HG02642 (cell line): Measurements from ENCODE around the gene HSPG2.
"Not testable (repeated sequence)": the region's sequence is repeated elsewhere in the genome, so short reads cannot be mapped to it uniquely, and the experiment has no call there.

Experiments used
- ATAC-seq: cut with Tn5 transposase; IDR thresholded peaks from one replicate; pipeline ENCODE4 v1.9.1; 2021; ENCODE audit warnings: mild to moderate bottlenecking; ENCODE audit not compliant: unreplicated experiment, poor library complexity

HSPG2 gene

DNA sequence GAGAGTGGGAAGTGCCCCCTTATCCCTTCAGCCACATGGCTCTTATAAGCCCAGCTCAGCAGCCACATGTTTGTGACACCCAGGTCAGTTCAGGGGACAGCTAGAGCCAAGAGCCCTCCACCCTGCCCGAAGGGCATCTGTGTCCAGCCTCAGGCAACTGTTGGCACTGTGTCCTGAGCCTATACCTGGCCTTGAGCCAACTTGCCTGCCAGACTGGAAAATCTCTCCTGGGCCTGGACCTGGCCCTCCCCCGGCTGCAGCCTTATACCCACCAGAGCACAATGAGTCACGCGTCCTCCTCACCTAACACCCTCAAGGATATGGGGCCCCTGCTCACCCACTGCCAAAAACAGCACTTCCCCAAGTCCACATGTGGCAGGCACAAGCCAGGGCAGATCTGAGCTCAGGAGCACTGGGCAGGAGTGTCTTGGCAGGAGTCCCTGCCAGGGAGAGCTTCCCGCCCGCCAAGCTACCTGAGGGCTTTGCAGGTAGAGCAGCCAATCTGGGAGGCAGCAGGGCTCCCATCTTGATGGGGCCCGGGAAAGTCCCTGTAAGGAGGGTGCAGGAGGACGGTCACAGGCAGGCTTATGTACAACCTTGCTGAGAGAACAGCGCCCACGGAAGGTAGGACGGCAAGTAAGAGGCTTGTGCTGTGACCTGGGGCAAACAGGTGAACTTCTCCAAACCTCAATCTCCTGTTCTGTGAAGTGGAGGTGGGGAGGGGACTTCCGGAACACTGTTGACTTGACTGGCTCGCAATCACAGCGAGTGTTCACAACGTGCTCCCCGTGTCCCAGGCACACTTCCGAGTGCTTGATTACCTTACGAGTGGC is 19.8 kb upstream of the HSPG2 start:
- ATAC-seq = no peak

DNA sequence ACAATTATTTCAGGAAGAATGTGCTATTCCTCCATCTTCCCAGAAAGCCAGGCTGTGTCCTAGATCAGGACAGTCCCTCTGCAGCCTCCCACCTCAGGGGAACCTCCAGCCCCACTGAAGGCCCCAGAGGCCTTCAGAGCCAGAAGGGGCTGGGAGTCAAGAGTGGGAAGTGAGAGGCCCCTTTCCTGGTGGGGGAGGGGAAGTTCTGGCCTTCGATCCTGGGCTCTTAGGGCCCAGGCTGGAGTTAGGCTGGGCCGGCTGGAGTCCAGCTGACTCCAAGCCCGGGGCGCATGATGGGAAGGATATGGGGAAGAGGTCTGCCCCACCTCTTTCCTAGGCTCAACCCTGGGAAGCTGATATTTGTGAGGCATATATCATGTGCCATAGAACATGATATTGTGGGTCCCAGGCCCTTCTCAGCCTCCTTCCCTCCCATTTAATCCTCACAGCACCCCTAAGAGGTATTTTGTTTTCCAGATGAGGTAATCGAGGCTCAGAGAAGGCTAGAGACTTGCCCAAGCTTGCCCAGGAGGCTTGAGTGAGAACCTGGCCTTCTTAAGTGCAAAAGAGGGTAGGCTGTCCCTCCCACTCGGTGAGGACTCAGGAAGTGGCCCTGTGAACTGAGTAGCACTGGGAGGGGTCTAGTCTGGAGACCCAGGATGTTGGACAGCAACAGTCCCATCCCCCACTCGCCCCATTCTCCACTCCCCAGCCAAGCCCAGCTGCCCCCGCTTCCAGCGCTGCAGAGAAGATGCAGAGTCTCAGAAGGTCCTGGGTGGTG is 18.6 kb upstream of the HSPG2 start:
- no peak for ATAC-seq

DNA sequence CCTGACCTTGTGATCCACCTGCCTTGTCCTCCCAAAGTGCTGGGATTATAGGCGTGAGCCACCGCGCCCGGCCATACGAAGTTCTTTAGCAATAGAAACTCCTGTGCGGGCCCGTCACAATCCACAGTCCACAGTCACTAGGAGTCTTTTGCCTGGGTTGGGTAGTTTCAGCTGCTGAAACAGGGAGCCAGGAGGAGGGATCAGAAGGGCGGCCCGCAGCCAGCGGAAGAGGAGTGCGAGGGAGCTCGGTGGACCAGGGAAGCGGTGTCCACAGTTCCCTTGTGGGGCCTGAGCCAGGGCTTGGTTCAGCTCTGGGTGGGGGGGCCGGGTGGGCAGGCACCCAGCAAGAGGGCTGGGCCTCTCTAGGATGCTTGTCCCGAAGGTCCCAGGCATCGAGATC is 17.9 kb upstream of the HSPG2 start:
- ATAC-seq = no peak

DNA sequence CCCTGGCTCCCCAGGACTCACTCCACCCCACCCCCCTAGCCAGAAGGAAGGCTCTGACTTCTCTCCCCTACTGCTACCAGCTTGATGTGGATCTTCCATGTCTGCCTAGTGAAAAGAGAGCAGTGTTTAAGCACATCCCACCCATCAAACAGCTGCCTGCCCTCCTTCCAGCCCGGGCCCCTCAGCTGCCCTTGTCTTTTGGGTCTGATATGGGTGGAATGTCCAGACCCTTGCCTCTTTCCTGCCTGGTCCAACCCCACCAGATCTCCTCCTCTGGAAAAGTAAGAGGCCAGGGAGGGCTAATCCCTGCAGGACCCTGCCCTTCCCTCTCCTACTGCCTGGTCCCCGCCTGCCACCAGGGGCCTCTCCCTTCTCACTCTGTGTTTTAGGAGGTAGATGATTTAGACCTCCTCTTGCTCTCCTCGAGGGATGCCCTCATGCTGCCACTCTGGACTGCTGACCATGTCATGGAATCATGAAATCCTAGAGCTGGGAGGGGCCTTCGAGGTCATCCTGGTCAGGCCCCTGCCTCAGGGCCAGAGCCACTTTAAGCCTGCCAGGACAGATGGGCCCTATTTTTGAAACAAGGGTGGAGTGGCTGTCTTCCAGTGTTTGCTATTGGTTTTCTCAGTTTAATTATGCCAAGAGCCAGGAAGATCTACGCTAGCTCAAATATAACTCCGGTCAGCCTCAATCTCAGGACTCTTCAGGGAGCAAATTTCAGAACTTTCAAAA is 15.8 kb upstream of the HSPG2 start:
- ATAC-seq = no peak

DNA sequence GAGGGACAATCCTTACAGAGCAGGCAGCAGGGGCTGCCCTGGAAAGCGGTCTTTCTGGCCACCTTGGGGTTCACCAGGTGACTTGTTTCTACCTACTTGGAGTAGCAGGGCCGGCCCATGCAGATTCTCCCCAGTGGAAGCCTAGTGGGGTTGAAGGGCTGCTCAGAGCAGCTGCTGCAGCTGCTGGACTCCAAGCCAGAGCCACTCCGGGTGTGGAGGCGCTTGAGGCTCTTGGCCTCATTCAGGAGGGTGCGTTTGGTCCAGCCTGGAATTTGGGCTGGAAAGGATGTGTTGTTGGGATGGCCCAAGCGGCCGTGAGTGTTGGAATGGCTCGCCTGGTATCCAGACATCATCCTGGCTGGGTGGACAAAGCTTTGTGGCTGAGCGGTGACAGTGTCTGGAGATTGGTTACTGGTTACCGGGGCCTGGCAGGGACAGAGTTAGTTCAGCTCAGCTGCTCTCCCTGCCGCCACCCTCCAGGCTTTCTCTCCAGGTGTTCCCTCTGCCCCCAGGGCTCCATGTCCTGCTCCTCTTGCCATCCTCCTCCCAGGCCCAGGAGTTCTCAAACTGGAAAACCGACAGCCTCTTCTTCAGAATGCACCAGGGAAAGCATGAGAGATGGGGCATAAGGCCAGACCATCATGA is 14.2 kb upstream of the HSPG2 start:
- ATAC-seq = no peak

DNA sequence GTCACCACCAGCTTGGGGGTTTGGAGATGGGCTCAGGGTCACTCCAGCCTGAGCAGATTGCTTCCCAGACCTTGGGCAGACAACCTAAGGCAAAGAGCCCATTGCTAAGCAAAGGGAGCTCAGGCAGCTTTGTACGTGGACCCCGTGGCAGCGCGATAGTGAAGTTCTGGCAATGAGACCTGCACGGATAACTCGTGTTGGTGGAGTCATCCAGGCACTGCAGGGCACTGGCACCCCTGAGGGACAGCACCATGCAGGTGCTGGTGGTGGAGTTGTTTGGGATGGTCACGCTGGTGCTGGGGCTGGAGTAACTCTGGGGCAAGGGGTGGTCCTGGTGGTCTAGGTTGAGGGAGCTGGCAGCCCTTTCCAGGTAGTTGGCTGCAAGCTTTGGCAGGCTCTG is 13.6 kb upstream of the HSPG2 start:
- ATAC-seq = no peak

DNA sequence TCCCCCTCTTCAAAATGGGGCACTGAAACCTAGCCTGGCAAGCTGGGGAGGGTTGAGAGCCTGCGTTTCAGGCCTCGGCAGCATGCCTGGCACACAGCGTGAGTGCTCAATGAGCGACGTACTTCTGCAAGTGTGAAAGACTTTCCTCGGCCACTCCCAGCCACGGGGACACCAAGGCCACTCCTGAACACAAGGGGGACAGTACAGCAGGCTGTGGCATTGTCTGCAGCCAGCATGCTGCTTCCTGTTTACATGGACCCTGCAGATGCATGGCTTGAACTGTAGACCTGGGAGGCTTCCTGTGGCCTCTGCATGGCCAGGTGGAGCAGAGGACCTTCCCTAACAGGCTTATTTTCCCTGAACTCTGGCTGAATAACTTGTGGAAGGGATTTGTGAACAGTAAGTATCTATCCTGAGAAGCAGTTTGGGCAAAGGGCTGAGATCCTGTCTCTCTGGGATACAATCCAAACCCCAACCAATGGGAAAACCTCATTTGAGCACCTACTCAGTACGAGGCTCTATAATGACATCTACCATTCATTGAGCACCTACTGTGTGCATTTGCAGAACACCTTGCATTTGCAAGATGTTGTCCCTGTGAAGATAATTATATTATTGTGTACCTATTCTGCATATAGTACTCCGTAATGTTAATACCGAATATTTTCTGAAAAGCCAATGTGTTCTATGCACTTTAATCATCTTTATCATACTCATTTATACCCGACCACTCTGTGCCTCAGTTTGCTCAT is 9.9 kb upstream of the HSPG2 start:
- no peak for ATAC-seq

DNA sequence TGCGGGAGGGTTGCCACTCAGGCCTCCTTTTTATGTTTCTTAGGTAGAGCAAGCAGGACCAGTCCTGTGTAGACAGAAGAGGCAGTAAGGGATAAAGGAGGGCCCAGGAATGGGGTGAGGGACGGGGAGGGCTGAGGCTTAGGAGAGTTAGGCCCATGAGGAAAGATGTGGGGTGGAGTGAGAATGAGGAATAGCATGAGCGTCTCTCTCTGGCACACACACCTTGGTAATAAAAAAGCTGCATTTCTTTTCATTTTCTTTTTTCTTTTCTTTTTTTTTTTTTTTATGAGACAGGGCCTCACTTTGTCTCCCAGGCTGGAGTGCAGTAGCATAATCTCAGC is 7.6 kb upstream of the HSPG2 start:
- no peak for ATAC-seq

DNA sequence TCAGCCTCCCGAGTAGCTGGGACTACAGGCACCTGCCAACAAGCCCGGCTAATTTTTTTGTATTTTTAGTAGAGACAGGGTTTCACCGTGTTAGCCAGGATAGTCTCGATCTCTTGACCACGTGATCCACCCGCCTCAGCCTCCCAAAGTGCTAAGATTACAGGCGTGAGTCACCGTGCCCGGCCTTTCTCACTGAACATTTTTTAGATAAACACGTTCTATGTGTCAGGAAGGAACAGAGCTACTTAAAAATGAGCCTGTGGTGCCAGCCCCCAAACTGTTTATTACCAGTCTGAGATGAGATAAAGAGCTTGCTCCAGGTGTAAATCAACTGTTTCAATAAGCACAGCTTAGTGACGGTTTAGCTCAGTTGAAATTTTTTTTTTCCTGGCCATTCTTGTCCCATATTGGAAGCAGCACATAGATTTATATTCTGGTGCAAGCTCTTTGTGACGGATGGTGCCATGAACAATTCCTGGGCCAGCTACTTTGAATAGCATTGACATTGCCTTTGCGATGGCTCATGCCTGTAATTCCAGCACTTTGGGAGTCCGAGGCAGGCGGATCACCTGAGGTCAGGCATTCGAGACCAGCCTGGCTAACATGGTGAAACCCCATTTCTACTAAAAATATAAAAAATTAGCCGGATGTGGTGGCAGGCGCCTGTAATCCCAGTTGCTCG is 6.0 kb upstream of the HSPG2 start:
- ATAC-seq = not testable (repeated sequence)

DNA sequence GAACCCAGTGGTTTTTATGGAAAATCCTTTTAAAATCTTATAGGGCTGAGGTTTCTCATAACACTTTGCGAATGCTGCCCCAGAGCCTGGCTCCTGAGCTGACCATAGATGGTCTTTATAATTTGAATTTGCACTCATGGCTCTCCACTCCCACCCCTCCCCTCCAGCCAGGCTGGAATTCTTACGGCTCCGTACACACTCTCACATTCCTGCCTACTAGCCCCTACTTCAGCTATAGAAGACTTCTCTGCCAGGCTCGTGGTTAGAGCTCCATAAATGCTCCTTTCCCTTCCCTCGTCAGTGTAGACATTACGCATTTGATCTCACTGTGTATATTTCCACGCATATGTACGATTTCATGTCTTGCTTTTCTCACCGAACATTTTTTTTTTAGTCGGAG is 5.4 kb upstream of the HSPG2 start:
- ATAC-seq = no peak

DNA sequence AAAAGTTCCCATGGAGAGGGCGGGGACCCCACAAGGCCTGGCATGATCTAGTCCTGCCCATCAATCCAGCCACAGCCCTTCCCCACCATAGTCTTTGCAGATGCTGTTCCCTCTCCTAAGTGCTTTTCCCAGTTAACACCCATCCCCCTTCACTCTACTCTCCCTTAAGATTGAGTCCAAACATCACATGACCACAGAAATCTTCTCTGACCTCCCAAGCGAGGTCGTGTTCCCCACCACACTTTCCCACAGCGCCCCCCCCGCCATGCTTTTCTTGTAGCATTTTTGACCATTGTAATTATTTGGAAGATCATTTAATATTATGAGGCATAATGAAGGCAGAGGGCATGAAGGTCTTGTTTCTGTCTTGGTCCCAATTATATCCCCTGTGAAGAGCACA is 4.3 kb upstream of the HSPG2 start:
- ATAC-seq = no peak

DNA sequence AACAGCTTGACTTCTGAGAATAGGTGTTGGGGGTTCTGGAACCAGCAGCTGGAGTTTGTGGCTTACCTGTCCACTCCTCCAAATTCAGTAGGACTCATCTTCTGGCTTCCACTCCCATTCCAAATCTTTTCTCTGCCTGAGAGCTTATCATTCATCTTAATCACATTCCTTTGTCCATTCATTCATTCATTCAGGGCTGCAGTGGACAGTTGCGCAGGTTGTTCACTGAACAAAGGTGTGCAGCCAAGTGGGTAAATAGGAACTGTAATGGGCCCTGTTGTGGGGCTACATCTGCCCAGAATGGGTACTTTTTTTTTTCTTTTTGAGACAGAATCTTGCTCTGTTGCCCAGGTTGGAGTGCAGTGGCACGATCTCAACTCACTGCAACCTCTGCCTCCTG is 3.4 kb upstream of the HSPG2 start:
- ATAC-seq = no peak

DNA sequence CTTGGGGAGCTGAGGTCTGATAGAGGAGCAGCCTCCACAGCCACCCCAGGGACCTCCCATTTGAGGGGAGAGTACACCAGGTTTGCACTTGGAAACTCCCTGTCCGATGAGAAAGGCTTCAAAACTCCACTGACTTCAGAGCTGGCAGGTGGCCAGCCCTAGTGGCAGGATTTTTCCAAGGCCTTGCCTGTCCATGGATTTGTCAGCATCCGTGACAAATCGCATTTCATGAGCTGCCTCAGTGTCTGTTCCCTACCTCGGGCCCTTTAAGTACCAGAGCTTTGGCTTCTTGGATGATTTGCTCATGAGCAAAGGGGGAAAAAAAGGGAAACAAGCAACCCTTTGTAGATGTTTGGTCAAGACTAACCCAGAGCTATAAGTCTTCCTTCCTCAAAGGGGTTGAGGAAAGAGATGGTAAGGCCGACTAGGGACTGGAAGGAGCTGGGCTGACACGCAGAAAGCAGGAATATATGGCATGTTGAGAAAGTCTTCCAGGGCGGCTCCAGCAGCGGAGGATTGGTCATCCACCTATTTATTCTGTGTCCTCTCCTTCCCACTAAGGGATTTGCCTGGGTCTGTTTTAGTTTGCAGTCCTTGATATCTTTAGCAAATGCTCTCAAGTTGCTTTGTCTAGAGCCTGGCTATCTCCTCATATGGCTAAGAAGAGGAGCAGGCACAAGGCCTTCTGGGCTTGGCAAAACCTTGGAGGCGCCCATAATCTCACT is 2.7 kb upstream of the HSPG2 start:
- ATAC-seq = no peak

DNA sequence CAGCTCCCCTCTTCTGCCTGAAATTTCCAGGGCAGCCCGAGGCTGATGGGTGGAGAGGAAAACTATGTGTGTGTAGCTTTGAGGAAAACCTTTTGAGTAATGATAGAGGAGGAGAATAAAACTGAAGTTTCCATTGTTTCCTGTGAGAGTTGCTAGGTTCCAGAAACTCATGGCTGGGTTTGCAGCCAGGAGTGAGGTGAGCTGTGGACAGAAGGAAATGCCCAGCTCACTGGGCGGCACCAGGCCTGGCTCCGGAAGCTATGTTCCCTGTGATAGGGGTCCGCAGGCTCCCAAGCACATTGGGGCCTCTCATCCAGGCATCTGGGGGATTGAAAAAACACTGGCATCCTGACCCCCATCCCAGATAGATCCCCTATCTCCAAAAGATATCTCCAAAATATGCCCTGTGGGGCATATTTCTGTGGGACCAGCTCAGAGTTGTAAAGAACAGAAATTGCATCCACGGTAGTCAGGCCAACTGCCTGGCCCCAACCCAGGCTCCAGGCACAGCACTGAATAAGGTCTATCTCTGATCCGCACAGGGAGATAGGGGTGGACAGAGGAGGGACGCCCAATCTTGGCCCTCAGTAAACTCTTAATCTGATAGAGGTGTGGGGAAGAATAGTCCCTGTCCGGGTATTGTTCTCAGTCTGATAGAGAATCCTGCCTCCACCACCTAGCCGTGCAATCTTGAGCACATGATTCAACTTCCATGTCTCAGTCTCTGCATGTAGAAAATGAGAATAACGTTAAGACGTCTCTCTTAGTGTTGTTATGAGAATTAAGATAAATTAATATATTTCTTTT is 1.8 kb upstream of the HSPG2 start:
- ATAC-seq = no peak

DNA sequence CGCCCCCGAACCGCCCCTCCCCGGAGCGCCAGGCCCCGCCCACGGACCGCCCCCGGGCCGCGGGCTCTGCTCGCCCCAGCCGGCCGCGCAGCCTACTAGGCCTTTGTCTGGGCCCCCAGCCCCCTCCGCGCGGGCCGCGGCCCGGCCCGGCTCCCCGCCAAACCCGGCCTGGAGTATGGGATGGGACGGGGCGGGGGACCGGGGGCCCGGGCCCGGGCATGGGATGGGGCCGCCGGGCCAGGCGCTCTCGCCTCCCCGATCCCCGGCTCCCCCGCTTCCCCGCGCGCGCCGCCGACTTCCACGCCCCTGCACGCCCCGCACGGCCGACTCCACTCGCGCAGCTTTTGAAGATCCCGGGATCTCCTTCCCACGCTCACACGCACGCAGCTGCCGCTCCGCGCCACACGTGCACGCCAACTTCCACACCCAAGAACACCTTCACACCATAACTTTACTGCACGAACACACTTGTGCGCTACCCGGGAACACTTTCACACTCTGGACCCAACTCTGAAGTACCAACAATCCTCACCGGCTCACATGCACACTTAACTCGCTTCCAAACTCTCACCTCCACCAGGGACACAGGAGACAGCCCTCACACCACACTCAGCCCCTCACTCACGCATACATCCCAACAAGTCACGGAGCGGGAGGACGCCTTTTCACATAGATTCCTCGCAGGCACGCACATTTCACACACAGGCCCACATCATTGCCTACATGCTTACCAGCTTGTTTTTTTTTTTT is 437 bp upstream of the HSPG2 start:
- peak; percentile 53 for ATAC-seq

DNA sequence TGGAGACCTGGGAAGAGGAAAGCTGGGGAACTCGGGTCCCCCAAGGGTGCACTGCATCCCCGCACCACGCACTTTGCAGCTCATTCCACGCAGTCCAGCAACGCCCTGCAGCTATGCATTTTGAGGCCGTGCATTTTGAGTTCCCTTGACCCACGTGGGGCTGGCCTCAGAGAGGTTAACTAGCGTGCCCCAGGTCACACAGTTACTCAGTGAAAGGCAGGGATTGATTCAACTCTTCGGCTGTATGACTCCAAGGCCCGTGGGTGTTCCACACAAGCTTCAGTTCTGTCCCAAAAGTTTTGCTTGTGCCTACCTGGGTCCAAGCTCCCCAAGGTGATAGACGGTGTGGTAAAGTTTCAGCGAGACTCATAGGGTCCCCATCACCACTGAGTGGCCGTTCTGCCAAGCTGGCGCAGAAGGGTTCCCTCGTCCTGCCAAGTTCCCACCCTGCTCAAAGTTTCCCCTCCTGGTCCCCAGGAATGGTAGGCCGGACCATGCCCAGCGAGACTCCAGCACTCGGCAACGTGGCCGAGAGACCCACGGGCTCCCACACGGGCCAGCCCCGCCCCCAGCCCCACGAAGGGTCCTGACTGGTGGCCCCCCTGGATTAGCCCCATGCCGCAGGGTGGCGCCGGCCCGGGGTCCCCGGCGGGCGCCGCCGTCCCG is 611 bp downstream of the HSPG2 start:
- ATAC-seq = peak; percentile 17

DNA sequence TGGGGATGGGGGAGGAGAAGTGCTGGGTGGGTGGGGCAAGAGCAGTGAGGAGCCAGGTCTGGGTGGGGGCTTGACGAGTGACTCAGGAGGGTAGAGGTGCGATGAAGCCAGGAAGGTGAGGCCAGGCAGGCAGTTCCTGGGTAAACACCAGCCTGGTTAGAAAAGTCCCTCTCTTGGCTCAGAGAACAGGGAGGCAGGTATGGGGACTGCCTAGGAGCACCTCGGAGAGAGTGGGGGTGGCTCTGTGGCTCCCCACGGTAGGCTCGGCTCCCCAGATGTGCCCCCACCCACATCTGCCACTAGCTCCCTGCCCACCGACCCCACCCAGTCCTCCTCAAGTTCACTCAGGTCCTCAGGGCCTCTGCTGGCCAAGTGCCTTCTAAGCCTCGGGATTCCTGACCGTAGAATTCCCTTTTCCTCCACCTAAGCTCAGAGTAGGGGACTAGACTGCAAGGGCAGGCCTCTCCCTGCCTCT is 1.2 kb downstream of the HSPG2 start:
- ATAC-seq = no peak
